CD1c-positive myeloid dendritic cell (primary cell): Measurements from ENCODE around the gene PHC2.
A peak's percentile ranks its signal among the peaks of the same experiment; 100 is the strongest.

Source experiments
- DNase-seq: peaks from one replicate; pipeline ENCODE4 v3.0.0-alpha.2; 2016; ENCODE audit errors: extremely low spot score

Gene PHC2

DNA sequence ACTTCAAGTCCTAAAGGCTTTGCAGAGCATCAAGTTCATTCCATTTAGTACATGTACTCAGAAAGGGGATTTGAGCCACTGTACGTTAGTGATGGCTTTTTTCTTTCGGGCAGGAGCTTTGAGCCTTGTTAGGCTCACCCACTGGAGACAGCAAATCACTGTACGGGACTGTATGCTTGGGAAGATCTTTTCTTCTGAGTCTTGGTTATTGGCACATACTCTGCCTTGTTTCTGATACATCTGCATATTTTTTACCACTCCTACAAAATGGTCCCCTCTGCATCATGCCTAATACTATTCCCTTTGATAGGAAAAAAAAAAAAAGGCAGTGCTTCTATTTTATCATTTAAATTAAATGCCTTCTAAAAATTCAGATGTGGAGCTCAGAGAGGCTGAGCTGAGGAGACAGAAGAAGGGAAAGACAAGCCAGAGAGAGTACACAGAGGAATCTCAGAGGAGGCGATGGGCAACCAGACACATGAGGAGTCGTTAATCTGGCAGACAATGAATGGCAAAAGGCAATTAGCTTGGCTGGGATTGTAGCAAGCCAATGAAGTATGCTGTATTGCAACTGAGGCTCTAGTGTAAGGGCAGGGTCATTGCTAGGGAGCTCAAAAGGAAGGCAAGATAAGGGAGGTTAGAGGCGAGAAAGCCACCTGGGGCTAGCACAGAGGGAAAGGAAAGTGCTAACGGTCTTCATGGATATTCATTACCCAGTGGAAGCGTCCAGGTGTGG lies 39.4 kb downstream of the PHC2 start:
- no peak for DNase-seq

DNA sequence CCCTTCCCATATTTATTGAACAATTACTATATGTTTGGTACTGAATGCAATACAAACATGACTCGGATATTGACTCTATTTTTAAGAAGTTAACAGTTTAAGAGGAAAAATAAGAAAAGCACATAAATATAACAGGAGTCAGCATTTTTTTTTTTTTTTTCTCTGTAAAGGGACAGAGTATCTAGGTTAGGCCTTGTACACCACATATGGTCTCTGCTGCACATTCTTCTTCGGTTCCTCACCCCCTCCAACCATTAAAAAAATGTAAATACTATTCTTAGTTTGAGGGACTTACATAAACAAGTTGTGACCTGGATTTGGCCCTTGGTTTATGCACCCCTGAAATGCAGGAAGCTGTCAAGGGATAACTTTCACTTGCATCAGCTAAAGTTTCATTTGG lies 40.4 kb downstream of the PHC2 start:
- no peak for DNase-seq

DNA sequence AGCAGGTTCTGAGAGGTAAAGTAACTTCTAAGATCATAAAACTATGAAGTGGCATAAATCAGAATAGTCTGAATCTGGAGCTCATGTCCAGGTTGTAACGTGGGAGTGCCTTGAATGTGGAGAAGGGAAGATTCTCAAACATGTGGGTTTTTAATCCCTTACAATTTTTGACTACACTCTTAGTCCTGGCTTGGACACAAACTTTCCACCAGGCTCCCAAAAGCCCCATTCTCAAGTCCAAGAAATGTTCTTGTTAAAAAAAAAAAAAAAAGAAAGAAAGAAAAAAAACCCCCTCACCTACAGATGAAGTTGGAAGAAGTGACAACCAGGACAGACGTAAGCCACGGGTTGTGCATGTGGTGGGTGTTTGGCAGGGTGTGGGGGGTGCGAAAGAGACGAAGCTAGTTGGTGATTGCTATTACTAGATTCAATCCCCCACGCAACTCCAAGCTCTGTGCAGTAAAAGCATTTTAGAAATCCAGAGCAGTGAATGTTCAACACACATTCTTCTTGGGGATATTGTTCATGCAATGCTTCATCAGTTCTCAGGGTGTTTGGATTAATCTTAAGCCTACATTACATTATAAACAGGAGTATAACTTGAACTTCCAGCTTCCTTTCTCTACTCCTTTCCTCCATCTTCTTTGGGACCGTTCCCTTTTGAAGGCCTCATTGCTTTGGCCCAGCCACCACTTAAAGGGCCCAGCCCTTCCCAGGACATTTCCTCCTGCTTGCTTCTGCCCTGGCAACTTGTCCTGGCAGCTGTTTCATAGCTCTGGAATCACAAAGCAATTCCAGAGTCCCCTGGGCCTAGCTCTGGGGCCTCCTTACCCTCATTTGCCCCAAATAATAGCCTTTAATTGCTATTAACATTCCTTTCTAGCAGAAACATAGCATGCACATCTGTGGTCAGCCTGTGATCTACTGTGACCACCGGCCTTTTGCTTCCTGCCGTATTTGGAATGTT lies 41.8 kb downstream of the PHC2 start:
- DNase-seq, result no peak

DNA sequence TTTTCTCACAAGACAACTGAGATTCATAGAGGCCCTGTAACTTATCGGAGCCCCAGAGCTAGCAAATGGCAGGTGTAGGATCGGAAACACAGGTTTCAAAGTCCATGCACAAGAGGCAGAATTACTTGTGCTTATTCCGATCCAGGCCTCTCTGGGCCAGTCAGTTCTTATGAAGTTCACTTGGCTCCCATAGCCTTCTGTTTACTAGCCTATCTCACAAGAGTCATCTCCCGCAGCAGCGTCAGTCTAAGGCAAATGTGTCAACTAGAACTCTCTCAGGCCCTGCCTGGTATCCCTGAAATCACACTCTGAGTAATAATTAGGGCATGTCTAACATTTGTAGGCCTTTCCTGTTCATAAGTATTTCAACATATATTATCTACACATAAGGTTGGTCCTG lies 43.3 kb downstream of the PHC2 start:
- no peak for DNase-seq

DNA sequence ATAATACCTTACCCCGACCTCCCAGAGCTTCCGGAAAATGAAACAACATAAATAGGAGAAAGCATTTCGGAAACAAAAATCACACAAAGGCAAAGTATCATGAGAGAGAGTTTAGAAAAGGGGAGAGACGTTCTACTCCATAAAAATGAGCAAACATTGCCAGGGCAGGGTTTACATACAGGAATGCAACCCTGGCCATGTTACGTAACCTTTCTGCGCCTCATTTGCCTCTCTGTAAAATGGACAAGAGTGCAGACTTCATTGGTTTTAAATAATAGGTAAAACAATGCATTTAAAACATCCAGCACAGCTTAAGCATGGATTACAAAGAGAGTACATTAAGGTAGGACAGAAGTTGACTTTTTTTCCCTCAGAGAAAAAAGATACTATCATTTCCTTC lies 45.6 kb downstream of the PHC2 start:
- DNase-seq, result no peak

DNA sequence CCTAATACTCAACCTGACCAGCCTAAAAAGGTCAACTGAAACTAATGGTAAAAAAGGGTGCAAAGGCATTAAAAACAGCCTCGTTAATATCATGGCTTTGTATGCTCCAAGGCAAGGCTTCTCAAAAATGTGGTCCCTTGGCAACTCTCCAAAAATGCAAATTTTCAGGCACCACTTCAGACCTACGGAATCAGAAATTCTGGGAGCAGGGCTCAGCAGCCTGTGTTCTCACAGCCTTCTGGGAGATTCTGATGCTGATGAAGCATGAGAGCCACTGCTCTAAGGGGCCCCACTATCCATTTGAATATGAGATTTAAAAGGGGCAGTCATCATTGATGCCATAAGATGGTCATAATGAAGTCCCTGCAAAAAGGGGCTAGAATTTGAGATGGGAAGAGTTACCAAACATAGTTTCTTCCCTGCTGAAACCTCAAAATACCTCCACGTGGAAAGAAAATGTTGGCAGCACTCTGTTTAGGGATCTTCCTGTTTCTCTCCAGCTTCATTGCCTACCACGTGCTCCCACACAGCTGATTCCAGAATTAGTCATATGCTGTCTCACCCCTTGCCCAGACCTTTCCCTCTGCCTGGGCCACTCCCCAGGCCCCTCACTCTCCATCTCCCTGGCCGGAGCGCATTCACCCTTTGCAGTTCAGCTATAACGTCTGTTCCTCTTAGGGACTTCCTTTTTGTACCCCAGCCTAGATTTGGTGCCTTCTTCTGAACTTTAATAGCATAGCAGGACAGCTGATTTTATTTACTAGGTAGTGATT lies 46.7 kb downstream of the PHC2 start:
- peak; percentile 59 for DNase-seq

DNA sequence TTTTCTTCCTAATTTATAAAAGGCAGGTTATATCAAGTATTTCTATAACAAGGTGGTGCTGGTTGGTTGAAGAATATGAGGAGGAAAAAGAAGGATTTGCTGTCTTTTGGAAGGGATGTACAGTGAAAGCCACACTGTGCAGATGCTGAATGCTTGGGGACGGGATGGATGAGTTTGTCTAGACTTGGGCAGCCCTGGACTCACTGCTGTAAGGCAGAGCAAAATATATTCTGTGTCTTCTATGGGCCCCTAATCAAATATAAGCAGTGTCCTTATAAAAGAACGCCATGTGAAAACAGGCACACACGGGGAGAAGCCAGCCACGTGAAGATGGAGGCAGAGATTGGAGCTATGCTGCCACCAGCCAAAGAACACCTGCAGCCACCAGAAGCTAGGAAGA lies 47.4 kb downstream of the PHC2 start:
- DNase-seq, result no peak

DNA sequence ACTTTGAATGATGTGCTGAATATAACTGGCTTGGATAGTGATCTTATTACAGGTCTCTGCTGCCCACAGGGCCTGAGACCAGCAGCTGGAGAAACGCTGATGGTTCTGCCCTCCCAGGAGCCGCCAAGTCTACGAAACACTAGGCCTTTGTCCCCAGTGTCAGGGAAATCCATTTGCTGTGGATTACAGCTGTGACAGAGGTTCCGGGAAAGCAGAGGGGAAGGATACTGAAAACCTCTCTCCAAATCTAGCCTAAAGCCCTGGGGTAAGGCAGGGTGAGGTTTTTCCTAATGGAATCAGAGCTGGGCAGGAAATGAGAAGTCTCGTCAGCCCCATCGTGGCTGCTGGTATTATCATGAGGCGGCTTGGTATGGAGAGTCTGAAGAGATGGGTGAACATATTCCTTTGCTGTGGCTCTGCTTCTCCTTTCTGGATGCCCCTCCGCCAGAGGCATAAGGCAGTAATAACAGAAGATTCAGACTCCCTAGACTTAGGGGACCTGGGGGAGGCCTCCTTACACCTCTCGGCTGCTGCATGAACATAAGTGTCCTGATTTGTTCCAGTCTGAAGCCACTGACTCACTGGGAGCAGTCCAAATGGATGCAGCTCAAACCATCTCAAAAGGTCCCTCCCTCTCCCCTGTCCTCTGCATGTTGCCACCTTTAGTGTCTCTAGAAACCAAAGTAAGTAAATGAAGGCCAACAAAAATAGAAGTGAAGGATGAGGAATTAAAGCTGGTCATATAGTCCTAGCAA lies 48.1 kb downstream of the PHC2 start:
- no peak for DNase-seq

DNA sequence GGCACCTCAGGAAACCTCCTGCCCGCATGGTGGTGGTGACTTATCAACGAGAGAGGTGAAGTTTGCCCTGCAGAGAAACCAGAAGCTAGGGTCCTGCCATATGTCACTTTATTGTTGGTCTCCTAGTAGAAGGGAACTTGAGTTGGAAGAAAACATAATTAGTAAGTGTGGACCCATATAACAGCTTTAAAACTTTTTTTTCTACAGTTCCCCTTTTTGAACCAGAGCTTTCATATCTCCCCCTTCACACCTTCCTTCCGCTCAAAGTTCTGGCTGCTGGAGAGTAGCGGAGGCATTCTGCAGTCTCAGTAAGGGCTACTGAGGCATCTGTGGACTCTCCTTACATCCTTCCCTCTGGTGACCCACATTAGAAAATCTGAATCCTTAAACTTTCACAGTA lies 48.9 kb downstream of the PHC2 start:
- peak; percentile 56 for DNase-seq

DNA sequence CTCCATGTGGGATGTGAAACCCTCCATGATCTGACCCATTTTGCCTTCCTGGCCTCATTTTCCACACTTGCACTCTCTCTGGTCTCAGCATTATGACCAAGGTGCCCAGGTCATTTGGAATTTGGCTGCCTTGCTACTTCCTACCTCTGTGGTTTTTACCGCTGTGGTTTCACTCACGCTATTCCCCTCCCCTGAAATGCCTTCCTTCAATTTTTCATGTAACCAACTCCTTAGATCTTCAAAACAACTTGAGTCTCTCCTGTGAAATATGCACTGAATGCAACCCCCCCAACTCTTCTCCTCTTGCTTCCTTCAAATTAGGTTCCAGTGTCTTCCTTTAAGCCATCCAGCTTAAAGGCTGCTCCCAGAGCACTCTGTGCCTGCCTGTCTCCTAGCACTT lies 50.1 kb downstream of the PHC2 start:
- no peak for DNase-seq

DNA sequence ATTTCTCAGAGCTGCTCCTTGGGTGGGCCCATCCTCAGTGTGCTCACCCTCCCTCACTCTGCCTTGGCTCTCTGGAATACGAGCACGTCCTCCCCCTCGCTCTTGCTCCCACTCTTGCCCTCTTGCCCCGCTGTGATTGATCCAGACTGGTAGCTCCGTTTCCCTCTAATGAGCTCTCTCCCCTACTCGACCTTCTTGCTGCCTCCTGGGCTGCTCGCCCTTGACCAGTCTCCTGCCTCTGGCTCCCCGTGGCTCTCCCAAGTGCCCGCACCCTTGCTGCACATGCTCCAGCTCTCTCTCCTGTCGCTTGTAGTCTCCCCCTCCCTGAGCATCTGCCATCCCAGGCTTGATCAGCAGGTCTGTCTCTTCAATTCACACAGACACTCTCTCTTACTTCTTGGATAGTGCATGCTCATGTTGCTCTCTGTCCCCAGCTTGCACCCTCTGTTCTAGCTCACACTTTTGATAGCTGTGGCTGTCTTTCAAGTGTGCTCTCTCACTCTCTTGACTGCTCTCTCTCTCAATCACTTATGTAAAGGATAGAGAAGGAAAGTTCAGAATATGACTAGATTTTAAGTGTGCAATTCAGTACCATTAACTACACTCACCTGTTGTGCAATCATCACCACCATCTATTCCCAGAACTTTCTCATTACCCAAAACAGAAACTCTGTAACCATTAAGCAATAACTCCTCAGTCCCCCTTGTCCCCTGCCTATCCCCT lies 51.1 kb downstream of the PHC2 start:
- no peak for DNase-seq

DNA sequence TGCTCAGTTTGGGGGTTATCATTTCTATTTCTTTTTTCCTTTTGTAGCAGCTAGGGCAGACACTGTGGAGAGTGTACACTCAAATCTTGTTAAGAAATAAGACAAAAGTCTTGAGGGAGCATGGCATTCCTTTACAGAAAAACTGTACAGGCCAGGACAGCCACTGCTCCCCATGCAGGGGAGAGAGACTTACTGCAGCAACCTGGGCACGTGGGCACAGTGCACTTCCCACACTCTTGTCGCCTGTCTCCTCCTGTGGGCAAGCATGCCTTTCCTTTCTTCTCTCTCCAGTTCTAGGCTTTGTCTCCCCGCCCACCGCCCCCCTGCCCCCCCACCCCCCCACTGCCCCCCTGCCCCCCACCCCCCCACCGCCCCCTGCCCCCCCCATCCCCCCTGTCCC lies 51.9 kb downstream of the PHC2 start:
- DNase-seq, result no peak

DNA sequence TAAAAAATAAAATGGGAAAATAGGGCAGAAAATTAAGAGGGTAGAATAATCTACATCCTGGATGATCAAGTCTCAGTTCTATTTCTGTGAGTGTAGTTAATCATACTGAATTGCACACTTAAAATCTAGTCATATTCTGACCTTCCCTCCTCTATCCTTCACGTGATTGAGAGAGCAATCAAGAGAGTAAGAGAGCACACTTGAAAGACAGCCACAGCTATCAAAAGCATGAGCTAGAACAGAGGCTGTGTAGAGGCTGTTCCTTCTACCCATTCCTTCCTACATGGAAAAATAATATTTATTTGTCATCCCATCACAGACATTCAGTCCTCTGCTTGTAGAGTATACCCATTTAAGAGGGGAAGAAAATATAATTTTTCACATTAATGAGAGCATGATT lies 52.4 kb downstream of the PHC2 start:
- no peak for DNase-seq

DNA sequence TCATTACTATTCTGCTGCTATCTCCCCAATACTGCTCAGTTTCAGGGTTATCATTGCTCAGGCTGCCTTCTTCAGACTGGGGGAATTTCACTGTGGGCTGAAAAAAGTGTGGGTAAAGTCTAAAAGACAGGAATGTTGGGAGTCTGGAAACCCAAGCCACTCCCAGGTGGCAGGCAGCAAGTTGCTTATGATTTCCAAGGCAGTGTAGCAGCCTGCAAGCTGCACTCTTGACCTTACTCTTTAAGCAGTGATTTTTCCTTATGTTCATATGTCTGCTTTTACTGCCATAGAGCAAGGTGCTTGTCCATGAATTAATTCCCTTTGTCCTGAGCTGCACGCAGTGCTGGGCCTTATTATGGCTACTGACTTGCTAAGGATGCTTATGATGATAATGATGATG lies 53.1 kb downstream of the PHC2 start:
- no peak for DNase-seq

DNA sequence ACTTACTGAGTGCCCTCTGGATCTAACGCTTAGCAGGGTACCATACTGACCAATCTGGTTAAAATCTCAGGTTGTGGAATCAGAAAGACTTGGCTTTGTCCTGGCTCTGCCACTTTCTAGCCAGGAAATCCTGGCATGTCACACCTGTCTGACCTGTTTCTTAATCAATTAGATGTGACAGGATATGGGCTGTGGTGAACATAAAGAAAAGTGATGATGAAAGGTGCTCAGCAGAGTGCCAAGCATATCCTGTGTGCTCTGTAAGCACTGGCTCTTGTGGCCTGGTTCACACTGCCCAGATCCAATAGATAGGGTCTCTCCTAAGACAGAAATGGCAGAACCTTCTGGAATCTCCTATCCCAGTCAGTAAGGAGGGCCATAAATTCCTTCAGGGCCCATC lies 53.9 kb downstream of the PHC2 start:
- DNase-seq, result no peak

DNA sequence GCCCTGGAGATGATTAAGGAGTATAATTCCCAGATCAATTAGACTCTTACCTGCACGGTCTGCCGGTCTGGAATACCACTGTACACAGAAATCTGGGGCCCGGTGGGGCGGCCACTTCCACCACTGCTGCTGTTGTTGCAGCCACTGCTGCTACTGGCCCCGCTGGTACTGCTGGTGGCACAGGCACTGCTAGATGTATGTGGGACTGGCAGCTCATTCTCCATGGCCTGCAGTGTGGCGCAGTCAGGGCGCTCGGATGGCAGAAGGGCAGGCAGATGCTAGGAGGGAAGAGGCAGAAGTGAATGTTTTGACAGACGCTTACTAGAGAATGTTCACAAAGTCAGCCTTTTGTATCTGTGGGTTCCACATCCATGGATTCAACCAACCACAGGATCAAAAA lies 55.6 kb downstream of the PHC2 start:
- DNase-seq, result no peak

DNA sequence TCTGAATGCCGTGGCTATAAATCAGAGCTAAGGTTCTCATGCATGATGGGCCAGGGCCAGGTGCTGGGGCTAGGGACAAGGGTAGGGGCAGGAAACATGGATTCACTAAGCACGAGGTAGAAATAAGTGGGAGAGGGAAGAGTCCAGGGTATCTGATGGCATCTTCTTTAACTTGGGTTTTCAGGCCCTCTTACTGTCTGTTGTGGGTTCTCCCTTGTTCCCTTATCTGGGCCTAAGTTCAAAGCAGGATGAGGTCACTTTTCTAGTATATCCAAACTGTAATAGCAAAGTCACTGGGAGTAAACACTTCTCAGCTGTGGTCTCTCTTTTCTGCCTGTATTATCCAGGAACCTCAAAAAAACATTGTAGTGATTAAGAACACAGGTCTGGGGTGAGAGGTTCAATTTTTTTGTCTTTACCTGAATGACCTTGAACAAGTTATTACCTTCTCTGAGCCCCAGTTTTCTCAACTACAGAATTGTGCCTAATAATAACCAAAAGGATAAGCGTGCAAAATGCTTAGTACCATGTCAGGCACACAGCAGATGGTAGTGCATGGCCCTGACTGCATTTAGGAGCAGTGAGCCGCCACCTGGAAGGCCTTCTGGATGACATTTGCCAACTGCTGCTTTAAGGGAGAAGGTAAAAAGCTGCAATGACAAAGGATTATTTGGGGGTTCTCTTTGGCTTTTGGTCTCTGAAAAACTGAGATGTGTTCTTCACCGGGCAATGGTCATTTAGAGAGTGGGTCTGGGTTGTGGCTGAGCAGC lies 56.4 kb downstream of the PHC2 start:
- no peak for DNase-seq

DNA sequence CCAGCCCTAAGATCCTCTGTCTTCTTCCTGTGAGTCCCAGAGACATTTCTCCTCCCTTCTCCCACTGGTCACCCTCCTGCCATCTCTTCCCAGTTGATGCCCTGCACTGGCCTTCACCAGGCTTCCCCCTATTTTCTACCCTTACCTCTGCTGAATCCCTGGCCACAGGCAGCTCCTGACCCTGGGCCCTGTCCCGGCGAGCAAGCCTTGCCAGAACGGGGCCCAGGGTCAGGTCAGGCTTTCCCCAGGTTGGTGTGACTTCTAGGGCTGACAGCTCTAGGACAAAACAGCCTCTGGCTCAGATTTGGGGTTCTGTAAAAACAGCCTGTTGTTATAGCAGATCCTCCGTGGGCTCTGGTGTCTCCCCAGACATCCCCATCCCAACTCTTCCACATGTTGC lies 57.3 kb downstream of the PHC2 start:
- DNase-seq, result no peak

DNA sequence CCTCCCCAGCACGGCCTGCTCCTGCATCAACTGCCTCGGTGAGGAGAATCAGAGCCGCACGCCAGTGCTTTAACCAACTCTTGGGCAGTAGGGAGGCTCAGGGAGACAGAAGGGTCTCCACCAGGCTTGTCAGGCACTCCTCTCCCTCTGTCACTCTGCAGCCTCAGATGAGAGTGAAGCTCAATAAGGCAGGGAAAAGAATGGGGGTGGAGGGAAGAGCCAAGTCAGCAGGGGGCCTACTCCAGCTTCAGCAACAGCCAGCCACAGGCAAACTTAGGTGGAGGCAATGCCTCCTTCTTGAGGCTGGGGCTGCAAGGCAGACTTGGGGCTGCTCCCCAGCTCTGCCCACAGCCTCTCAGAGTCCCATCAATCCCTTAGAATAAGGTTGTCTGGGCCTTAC lies 58.2 kb downstream of the PHC2 start:
- DNase-seq, result no peak

DNA sequence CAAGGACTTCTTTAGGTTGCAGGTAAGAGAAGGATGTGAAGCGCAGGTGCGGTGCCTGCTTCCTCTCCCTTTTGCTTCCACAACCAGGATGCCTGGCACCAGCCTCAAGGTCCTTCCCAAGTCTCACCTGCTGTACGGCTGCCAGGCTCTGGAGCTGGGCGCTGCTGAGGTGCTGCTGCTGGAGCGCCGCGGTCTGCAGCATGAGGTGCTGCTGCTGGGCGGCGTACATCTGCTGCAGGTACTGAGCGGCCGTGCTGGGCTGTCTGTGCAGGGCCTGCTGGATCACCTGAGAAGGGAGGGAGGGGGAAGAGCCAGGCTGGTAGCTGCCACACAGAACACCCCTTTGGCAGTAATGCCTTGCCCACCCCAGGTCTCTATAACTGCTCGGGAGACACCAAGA lies 58.7 kb downstream of the PHC2 start:
- DNase-seq, result no peak
